GM20431 (cell line): ENCODE data around the gene CD300LF.

ENCODE experiments used
- in situ Hi-C: fragments of 300-500 bp; cut with MseI, MboI; formaldehyde crosslinking; loops from one replicate; pipeline ENCODE4 v1.15.0; 2020; ENCODE audit warnings: low sequenced_read_pairs; ENCODE audit not compliant: unreplicated experiment

The CD300LF gene

GRCh38 chr17:74746922-74747321 lies 34.2 kb upstream of the CD300LF start:
- in situ Hi-C loops = no loop called here

DNA sequence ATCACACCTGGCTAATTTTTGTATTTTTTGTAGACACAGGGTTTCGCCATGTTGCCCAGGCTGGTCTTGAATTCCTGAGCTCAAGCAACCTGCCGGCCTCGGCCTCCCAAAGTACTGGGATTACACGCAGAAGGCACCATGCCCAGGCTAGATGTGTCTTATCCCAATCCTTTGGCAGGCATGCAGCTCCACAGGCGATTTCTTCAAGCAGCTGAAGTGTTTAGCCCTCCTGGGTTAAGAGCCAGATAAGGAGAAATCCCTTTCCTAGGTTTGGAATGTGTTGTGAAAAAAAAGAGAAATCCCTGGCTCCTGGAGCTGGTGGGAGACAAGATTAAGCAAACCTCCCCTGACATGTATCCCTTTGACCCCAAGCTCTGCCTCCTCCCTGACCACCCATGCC lies 33.7 kb upstream of the CD300LF start:
- in situ Hi-C loops = no loop called here

DNA sequence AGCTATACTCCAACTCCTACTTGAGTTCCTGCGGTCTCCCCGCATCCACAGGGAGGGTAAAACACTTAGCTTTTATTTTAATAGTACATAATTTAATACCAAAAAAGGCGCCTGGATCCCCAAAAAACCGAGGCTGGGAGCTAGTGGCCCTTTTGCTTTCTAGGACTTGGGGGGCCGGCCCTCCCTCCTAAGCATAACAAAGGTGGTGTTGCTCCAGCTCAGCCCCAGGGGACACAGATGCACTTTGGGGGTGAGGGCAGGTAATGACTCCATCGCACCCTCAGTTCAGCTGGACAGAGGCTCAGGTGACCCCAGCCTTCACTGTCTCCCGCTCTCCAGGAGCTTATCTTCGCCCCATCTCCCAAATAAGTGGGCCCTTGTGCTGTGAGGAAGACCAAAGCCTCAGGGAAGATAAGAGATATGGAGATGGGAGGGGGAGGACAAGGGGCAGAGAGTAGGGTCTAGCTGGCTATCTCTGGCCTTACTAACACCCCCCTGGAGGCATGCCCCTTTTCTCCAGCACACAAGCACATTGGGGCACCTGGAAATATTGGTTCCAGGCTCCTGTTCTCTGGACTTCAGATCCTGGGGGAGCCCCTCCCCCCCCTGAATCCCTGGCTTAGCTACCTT lies 32.9 kb upstream of the CD300LF start:
- in situ Hi-C loops = no loop called here

GRCh38 chr17:74744714-74745547 lies 32.2 kb upstream of the CD300LF start:
- in situ Hi-C loops = no loop called here

- in situ Hi-C loops = no loop called here
Observed at GRCh38 chr17:74744349-74744713, 31.6 kb upstream of the CD300LF start.

- in situ Hi-C loops = no loop called here
Observed at GRCh38 chr17:74743755-74744154, 31.0 kb upstream of the CD300LF start.

- in situ Hi-C loops = no loop called here
Observed at GRCh38 chr17:74742978-74743545, 30.3 kb upstream of the CD300LF start.

DNA sequence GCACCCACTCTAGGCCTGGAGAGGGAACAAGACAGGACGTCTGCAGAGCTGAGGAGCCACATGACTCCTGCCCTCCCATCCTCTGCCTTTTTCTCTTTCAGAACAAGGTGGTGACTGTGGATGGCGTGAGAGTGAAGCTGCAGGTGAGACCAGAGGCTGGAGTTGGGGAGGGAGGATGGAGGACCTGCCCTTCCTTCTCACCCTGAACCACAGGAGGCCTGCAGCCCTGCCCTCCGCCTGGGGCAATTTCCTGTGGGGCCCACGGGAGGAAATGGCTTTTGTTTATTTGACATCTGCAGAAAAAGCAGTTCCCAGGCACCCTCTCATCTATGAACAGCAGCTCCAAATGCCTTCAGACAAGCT lies 29.4 kb upstream of the CD300LF start:
- in situ Hi-C loops = no loop called here

DNA sequence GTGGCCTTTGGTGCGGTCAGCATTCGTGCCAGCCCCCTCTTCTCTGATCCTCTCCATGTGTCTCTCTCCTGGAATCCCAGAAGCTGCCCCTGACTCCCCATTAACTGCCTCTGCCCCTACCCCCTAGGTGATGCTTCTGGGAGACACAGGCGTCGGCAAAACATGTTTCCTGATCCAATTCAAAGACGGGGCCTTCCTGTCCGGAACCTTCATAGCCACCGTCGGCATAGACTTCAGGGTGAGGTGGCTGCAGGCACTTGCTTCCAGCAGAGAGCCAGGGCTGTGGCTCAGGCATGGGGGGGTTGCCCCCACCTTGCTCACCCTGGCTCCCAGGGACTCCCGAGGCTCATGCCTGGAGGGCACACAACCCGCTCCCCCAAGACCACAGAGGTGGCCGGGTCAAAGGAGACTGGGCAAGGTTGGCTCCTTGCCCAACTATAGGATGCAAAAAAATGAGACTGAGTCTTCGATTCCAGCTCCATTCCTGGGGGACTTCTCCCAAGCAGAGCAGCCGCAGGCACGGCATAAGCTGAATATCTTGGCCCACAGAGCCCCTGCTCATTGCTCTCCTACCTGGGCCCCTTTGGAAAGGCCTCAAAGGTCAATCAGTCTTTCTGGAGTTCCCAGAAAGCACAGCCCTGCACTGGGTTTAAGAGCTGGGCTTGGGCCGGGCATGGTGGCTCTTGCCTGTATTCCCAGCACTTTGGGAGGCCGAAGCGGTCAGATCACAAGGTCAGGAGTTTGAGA lies 28.1 kb upstream of the CD300LF start:
- in situ Hi-C loops = no loop called here

- in situ Hi-C loops = no loop called here
Observed at GRCh38 chr17:74740173-74740572, 27.4 kb upstream of the CD300LF start.

DNA sequence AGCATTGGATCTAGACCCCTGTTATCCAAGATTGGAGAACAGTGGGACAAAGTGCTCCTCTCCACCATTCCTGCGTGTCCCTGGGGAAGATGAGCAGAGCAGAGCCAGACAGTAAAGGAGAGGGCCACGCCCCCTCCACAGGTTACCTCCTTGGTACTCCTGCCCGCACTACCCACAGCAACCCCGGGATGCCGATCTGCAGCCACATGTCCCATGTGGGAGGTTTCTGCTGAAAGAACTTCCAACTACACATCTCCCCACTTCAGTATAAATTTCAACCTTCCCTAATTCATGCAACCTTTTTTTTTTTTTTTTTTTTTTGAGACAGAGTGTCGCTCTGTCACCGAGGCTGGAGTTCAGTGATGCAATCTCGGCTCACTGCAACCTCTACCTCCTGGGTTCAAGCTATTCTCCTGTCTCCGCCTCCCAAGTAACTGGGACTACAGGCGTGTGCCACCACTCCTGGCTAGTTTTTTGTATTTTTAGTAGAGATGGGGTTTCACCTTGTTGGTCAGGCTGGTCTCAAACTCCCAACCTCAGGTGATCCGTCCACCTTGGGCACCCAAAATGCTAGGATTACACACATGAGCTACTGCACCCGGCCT lies 26.6 kb upstream of the CD300LF start:
- in situ Hi-C loops = no loop called here

- in situ Hi-C loops = no loop called here
Observed at GRCh38 chr17:74738051-74738996, 25.6 kb upstream of the CD300LF start.

DNA sequence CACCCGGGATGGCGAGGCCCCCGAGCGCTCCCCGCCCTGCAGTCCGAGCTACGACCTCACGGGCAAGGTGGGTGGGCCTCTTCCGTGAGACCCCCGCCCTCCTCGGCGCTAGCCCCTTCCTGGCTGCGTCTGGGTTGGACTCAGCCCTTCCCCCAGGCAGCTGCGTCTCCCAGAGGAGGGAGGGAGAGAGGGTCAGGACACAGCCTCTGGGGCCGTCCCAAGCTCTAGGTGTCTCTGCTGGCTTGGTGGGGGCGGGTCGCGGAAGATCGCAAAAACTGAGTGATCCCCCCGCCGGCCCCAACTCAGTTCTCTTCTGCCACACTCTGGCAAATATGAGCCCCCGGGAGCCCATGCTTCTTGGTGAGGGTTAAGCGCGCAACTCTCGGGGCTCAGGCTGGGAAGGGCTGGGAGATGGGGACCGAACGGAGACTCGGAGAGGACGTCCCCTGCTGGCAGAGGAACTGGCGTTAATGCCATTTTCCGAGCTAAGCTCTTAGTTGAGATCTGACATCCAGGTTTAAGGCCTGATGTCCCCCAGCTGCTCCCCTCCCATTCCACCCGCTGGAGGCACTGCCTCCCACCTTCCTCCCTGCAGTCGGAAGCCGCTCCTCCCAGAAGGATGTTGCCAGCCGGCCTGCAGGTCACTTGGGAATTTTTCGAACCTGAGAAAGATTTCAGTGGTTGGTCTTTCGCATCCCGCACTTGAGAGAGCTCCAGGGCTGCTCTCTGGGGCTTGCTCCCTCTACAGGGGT lies 24.8 kb upstream of the CD300LF start:
- in situ Hi-C loops = no loop called here

- in situ Hi-C loops = no loop called here
Observed at GRCh38 chr17:74736513-74737298, 24.0 kb upstream of the CD300LF start, which contains the start of gene RAB37. Gene RAB37, plus strand, starts transcription at chr17:74737256. Its CDS starts 17 bp downstream, at chr17:74737273.

DNA sequence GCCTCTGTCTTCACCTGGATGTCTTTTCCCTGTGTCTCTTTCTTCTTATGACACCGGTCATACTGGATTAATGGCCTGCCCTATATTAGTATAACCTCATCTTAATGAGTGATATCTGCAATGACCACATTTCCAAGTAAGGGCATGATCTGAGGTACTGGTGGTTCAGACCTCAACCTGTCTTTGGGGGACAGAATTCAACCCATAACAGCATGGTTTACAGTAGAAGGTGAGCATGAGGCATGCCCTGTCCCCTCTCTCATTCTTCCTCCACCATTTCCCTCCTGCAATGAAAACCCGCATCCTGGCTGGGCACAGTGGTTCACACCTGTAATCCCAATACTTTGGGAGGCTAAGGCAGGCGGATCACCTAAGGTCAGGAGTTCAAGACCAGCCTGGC lies 21.5 kb upstream of the CD300LF start:
- in situ Hi-C loops = no loop called here

DNA sequence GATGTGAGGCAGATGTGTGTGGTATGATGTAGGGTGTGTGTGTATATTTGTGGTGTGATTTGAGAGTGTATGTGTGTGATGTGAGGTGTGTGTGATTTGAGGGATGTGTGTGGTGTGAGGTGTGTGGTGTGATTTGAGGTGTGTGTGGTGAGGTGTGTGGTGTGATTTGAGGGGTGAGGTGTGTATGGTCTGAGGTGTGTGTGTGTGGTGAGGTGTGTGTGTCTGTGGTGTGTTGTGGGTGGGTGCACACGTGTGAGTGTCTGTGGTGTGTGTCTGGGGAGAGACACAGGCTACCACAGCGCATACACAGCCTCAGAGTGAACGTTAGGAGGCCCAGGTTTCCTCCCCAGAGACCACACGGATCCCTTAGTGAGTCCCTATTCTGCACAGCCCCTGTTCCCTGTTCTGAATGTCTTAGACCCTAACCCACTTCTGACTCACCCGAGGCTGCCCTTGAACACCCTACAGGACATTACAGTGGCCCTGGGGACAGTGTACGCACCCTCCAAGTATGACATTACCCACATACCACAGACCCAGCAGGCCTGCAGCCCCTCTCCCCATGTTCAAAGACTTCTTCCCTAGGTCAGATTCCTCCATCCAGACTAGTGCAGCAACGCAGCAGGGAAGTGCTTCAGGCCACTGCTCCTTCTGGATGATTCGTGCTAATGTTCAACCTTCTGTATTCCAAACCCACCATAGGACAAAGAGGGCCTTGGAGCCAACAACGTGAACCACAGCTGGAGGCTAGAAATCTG lies 20.8 kb upstream of the CD300LF start:
- in situ Hi-C loops = no loop called here
